T-helper 1 cell treated with Interleukin-12 subunit alpha and Interleukin-12 subunit beta and Interleukin-4 antibody, amounts not matched to agents 30 ng/mL and 1 ng/mL, for 36 hours (primary cell): ENCODE measurements around the gene ARSB. TPM values are rescaled to one million over a fixed set of nuclear protein-coding genes. Genes with fewer than 3 reads are reported as not detected.
"Not testable (repeated sequence)": the region's sequence is repeated elsewhere in the genome, so short reads cannot be mapped to it uniquely, and the experiment has no call there.

Experiments
- intact Hi-C: fragments of 100-400 bp; cut with micrococcal nuclease; formaldehyde crosslinking; loops from one replicate; pipeline ENCODE4 v1.15.1; 2024
- total RNA-seq: library from RNA; stranded (reverse); gene quantifications from 2 replicates; pipeline ENCODE4 v1.2.3, GENCODE V29; 2022

ARSB gene
- total RNA-seq, 1 donor from 2014 or later = 12.5 TPM

DNA sequence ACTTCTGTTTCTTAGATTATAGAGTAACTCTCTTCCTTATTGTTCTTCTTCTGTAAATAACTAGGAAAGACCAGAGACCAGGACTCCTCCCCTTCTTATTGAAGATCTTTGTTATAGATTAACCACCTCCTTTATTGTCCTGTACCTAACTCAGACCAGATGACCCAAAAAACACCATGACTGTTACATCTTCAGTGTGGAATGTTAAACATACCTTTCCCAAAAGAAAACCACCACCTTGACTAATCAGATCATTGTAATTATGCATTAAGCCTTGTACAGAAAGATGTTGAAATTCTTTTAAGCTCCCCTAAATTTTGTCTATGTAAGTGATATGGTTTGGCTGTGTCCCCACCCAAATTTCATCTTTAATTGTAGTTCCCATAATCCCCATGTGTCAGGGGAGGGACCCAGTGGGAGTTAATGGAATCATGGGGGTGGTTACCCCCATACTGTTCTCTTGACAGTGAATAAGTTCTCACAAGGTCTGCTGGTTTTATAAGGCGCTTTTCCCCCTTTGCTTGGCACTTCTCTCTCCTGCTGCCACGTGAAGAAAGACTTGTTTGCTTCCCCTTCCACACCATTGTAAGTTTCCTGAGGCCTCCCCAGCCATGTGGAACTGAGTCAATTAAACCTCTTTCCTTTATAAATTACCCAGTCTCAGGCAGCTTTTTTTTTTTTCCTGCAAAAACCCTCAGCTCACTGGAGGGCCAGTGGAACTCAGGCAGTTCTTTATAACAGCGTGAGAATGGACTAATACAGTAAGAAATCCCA is 26.3 kb downstream of the ARSB start:
- intact Hi-C loops = no loop called here

DNA sequence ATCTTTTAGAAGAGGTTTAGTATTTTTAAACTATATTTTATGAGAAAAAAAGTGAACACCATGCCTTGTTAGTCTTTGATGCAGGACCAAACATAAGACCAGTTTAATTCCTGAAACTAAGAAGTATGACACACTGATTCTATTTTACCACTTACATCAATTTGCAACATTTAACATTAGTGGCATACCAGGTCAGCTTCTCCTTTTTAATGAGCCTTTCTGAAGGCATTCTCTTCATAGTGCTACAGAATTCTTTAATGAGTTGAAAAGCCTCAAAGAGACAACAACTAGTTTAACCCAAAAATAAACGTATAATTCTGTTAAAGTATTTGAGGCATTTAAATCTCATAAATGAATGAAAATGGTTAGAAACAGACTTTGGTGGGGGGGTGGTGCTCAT is 28.2 kb downstream of the ARSB start:
- intact Hi-C loops = no loop called here

DNA sequence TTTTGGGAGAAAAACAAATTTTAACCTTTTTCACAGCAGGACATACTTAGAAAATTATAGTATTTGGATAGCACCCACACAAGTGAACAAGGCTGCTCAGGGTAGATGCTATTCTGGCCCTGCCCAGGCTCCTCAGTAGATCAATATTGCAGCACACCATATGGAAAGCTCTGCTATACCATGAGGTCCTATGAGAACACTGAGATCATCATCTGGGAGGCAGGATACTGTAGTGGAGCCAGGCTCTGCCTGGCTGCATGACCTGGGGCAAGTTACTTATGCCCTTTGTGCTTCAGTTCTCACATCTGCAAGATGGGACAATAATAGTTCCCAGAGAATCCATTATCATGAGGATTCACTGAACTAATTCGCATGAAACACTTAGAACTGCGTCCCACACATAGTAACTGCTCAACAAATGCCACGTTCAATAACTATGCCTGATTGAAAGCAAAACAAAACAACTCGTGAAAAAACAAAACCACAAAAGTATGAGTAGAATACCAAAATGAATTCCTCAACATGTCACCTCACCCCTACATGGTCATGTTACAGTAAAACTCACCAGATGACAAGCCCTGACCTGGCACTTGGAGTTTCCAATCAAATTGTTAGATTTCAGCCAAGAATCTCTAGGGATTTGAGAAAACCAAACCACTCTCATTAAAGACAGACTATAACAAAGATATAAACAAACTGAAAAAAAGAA is 31.9 kb downstream of the ARSB start:
- intact Hi-C loops = loop anchor here (2.0 kb wide), 1 partner anchor 32 kb away; the partner anchor contains the start of gene ARSB

DNA sequence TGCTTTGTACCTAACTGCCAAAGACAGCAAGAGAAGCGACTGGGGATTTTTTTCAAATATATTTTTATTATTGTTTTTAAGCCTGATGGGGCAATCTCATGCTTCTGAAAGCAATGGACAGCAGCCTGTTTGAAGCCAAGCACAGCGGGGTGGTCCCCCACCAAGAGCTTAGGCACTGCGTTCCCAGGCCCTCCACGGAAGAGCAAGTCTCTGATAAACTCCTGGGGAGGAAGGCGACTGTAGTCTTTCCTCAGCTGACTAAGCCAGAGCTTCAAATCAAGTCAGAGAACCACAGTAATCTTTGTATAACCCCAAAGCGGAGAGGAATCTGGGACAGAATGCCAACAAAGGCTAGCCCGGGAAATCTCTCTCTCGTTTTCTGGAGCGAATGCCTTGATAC is 54.4 kb downstream of the ARSB start:
- intact Hi-C loops = no loop called here

DNA sequence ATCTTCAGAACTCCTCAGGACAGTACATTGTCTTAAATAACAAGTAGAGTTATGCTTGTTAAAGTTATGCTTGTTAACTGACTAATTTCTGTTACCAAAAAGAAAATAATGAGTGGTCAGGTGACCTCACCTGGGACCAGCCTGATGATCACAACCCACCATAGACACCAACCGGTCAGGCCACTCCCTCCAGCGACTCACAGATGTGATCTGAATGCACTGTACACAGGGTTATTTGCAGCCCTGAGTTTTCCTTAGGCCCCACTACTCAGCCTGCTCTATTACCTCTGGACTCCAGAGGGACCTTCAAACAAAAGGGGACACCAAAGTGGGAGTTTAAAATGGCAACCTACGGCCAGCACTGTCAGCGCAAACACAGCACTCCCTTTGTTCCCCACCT is 55.3 kb downstream of the ARSB start:
- intact Hi-C loops = no loop called here

DNA sequence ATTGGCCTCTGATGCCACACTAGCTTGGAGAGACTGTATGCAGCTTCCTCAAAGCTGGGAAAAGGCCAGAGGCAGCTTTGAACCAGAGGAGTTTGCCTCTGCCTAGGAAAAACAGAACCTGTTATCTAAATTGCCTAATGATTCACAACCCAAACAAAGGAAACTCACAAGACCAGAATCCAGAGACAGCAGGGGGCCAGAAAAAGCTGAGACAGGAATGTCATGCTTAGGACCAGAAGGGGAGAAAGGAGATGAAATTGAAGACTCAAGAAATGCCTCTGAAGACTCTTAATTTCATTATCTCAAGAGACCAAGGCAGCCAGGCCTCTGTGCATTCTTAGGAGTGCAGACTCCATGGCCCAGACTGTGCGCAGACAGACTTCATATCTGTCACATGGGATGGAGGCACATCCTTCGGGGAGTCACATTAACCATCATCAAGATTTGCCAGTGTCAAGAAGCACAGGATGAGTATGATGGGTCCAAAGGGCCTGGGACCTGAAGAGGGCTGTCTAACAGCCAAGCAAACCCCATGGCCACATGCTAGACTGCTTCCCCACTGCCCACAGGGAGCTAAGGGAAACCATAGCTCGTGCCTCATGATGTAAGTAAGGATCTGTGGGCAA is 57.3 kb downstream of the ARSB start:
- intact Hi-C loops = no loop called here

DNA sequence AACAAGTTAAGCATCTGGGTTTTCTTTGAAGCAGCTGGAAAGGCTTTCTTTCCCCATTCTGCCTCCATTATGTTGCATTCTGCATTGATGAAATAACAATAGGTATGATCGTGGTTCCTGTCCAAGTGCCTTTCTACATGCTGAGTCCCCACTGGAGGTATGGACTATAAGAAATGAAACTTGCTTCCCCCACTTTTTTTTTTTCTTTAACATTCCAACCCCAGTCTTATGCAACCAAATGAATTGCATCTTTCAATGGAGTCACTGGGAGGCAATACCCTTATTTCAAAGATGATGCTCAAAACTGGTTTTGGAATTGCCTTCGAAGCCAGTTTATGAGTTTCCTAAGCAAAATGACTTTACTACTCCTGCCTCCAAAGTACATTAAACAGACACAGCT is 58.9 kb downstream of the ARSB start:
- intact Hi-C loops = no loop called here

DNA sequence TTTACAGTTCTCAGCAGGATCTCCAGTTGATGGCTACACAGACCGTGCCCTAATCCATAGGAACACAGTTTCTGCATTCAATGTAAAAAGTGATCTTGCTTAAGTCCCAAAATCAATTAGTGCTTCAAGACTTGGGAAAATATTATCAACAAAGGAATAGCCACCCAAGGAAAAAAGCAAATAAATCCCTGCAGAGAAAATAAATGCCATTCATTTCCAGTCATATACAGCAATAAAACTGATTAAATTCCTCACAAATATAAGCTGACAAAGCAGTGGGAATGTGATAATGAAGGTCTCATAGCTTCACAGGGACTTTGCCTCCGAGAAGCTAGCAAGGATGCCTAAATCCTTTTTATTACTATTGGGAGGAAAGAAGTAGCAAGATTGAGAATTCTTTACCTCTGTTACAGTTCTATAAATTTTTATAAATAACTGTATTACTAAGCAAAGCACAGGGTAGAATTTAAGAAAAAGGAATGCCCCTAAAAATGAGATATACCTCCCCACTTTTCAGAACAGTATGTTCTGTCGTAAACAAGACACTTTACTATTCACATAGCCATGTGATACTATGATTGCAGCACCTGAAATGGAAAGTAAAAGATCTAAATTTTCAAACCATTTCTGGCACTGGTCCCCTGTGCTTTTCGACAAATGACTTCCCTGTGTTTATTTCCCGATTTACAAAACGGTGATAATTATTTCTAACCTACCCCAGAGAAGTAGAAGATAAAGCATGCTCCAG is 59.8 kb downstream of the ARSB start:
- intact Hi-C loops = no loop called here

DNA sequence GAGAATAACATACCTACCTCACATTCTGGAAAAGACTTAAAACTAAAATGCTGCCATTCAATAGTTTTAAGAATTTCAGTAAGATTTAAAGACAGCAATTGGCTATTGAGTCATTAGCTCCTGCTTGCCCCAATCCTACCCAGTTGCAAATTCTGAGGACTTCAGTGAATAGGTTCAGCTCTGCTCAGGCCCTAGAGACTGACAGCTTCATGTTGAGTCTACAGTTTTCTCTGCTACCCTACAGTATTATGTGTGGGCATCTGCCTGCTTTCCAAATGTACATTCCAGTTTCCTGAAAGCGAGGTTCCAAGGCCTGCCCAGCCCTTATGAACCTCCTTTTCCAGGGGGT is 61.5 kb downstream of the ARSB start:
- intact Hi-C loops = no loop called here

DNA sequence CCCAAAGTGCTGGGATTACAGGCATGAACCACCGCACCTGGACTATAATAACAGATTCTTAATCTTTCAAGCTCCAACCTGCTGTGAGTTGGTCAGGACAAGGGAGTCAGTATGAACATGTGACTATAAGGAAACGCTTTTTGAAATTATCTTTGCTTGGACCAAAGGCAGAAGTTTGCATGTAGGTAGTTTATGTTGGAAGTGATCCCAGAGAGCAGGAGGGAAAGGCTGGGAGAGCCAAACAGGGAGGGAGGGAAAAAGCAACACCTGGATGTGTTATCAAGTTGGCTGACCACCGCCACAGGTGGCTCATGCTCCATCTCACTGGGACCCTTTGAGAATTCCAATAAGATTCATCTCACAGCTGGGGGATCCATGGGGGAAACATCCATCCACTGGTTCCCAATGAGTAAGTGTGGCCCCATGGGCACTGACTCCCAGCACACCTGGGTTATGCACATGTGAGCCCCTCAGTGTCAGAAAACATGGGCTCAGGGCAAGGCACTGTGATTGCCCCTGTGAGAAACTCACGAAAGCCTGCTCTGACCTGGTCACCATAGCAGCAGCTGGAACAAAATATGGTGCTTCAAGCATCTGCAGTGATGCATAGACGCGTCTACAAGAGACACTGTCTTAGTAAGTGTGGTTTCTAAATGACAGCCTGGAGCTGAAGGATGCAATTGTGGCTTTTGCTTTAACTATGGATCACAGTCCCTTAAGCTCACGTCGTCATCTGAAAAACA is 62.1 kb downstream of the ARSB start:
- intact Hi-C loops = no loop called here

DNA sequence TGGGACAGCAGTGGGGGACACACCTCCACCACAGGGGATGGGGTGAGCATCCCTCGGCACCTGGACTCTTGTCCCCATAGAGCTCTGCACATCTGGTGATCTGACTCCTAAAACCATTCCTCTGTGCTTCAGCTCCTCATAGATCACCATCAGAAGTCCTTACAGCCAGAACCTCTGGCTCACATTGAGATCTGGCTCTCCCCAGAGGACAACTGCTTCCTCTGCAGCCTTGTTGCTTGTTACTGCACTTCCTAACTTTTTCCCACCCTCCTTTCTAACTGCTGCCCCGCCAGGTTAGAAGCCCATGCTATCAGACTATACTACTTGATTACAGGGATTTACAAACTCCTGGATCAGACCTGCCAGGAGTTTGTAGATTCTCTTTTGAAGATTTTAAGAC is 64.5 kb downstream of the ARSB start:
- intact Hi-C loops = no loop called here

DNA sequence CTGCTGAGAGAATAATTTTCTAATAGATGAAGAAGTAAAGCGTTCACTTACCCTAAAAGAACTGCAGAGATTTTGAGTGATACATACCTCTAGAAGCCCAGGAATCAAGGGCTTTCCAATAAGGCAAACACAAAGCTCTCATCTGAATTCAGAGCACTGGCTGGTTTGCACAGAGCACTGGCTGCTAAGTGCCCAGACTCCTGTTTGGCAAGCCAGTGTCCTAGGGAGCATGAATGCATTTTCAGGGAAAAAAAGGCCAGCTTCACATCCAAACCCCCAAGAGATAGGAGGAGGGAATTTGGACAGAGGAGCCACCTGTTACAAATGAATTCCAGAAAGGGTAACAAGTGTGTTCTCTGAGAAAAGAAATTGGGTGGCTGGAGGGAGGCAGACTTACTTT is 65.3 kb downstream of the ARSB start:
- intact Hi-C loops = no loop called here

DNA sequence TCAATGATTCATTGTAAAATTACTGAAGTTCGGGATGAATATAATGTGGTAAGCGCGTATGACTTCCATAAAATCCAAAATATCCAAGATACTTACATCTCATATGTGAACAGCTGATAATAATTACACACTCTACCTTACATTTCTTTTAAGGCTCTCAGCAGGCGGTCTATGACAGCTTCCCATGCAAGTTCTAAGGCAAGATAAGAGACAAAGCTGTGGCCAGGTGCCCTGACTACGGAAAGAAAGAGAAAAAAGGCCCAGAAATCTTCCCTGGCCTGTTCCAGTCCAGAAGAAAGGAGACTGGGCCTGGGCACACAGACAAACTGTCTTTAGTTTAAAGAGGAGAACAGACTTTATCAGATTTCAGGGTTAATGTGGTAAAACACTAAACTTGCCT is 69.1 kb downstream of the ARSB start:
- intact Hi-C loops = no loop called here

DNA sequence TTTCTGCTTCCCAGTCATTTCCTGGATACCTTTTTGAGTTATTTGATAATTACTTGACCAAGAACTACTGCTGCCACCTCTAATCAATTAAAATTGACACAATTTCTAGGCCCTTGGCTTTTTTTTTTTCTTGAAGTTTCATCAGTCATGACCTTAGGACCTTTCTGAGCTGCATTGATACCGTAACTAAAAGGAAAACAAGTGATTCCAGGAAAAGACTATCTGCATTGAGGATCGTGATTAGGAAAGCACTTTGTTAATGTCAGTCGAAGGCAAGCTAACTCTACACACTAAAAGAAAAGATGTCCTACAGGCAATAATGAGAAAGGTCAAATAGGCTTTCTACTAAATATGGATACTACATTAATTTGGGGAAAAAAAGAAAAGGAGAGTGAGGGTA is 69.9 kb downstream of the ARSB start:
- intact Hi-C loops = no loop called here

DNA sequence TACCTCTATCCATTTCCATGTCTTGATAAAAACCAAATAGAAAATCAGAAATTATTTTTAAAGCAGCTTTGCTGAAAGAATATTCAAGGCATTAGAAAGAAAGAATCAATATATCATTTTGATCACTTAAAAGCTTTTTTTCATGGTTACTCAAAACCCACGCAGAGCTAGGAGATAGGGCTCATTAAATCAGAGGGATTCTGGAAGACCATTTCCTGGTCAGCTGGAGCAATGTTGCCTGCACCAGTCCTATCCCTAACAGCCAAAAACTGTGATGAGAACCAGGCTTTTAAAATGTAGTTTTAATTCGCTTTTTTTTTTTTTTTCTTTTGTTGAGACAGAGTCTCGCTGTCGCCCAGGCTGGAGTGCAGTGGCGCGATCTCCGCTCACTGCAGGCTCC is 72.3 kb downstream of the ARSB start:
- intact Hi-C loops = no loop called here

DNA sequence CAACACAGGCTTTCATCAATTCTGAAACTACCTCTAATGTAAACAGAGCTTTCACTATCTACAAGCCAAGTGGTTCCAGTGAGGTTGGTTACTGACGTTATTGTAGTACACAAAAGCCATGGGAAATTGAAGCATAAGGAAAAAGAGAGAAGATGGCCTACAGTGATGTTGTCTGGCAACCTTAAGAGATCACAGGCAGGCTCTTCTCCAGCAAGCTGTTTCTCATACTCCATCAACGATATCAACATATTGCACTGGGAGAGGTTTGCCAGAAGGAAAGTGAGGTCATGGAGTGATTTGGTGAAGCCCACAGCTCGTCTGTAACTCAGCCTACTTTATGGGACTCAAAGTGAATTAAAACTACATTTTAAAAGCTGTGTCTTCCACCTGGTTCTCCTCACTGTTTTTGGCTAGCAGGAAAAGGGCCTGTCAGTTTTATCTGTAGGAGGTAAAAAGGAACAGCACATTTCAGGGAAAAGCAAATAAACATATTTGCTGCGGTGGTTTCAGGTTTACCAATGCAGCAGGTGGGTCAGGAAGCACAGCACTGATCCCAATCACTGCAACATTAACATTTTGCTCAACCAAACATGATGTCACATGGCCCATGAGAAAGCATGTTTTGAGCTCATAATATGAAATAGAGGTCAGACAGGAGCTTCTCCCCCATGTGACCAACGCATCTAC is 72.9 kb downstream of the ARSB start:
- intact Hi-C loops = no loop called here

DNA sequence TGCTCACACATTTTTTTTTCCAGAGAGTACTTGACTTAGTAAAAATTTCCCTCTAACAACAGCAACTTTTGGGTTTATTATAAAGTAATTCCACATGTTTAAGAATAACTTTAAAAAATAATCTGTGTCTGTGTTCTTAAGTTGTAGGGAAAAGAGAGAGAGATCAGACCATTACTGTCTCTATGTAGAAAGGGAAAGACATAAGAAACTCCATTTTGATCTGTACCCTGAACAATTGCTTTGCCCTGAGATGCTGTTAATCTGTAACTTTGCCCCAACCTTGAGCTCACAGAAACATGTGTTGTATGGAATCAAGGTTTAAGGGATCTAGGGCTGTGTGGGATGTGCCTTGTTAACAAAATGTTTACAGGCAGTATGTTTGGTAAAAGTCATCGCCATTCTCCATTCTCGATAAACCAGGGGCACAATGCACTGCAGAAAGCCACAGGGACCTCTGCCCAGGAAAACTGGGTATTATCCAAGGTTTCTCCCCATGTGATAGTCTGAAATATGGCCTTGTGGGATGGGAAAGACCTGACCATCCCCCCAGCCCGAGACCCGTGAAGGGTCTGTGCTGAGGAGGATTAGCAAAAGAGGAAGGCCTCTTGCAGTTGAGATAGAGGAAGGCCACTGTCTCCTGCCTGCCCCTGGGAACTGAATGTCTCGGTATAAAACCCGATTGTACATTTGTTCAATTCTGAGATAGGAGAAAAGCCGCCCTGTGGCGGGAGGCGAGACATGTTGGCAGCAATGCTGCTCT is 75.7 kb downstream of the ARSB start:
- intact Hi-C loops = not testable (repeated sequence)

DNA sequence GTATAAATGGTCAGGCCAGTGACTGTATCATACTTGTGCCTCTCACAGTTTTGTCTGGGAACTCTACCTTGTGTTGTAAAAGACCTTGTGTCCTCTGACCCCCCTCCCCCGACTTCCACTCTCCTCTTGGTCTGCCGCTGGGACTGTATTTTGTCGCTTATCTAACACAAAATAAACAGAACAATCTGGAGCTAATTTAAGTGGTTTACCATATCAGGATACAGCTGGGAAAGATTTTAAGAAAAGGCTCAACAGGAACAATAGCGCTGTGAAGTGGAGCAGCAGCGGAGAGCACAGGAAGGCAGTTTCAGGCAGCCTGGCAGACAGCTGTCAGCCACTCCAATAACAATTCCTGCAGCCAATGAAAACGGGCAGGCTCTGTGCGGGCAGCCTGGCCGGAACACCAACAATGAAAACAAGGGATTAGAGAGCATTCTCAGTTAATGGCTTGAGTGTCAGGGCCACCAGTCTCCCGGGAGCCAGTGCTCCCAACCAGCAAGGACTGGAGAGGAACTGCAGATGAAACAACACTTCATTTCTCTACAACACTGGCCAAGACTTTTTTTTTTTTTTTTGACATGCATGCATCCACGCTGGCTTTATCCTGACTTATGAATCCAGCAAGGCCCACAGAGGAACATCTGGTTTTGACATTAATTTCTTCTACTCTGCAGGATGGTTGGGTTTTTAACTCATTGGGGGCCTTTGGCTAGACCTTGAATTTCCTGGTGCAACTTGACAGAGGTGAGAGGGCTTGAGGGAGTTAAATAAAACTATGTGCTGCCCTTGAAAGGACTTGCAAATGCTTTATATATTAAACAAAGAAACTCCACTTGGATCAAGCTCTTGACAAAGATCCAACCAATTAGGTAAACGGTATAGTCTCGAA is 76.7 kb downstream of the ARSB start:
- intact Hi-C loops = no loop called here
